GM23338 (cell line): ENCODE results near the gene SPNS1. TPM values are rescaled to one million over a fixed set of nuclear protein-coding genes. Genes with fewer than 3 reads are reported as not detected.

Source experiments
- ATAC-seq: fragments of 200-7000 bp; cut with Tn5 transposase; 3 replicates; pipeline ENCODE4 v1.9.1; 2020
- DNase-seq: peaks from one replicate; pipeline ENCODE4 v3.0.0-alpha.2; 2015; ENCODE audit warnings: low spot score
- H2AFZ ChIP-seq: fragments of 200-600 bp; sonication (generic); 2 replicates; pipeline ENCODE4 v1.8.0; 2016; ENCODE audit warnings: antibody characterized with exemption, mild to moderate bottlenecking, moderate library complexity
- H3F3A ChIP-seq: fragments of 200-600 bp; sonication (generic); replicated peaks from 2 replicates; pipeline ENCODE4 v1.8.0; 2017; ENCODE audit warnings: antibody characterized with exemption, mixed run types, low read depth
- H3K27ac ChIP-seq: fragments of 200-600 bp; sonication (generic); 2 replicates; pipeline ENCODE4 v1.6.1; 2016; ENCODE audit warnings: low read depth
- H3K27me3 ChIP-seq: fragments of 200-600 bp; sonication (generic); 2 replicates; pipeline ENCODE4 v1.8.0; 2016; ENCODE audit warnings: mild to moderate bottlenecking, mixed run types, moderate library complexity; ENCODE audit not compliant: insufficient read depth
- H3K36me3 ChIP-seq: fragments of 200-600 bp; sonication (generic); 2 replicates; pipeline ENCODE4 v1.8.0; 2016; ENCODE audit warnings: mild to moderate bottlenecking; ENCODE audit not compliant: insufficient read depth
- H3K4me1 ChIP-seq: fragments of 200-600 bp; sonication (generic); 2 replicates; pipeline ENCODE4 v1.8.0; 2016; ENCODE audit warnings: mild to moderate bottlenecking, moderate library complexity; ENCODE audit not compliant: insufficient read depth
- H3K4me2 ChIP-seq: fragments of 200-600 bp; sonication (generic); 2 replicates; pipeline ENCODE4 v1.7.1; 2017; ENCODE audit warnings: mixed run types
- H3K4me3 ChIP-seq: fragments of 200-600 bp; sonication (generic); 2 replicates; pipeline ENCODE4 v1.6.1; 2016; ENCODE audit warnings: mixed run types
- H3K79me2 ChIP-seq: fragments of 200-600 bp; sonication (generic); replicated peaks from 2 replicates; pipeline ENCODE4 v1.8.0; 2017; ENCODE audit warnings: mild to moderate bottlenecking; ENCODE audit not compliant: insufficient read depth
- H3K9me2 ChIP-seq: fragments of 200-600 bp; sonication (generic); 2 replicates; pipeline ENCODE4 v1.8.0; 2017; ENCODE audit not compliant: insufficient read depth
- H4K20me1 ChIP-seq: fragments of 200-600 bp; sonication (generic); replicated peaks from 2 replicates; pipeline ENCODE4 v1.8.0; 2017; ENCODE audit warnings: mild to moderate bottlenecking; ENCODE audit not compliant: insufficient read depth
- H3K27ac Mint-ChIP-seq: 2 replicates; pipeline ENCODE4 v1.8.0; 2020; ENCODE audit warnings: inconsistent platforms, mild to moderate bottlenecking, moderate library complexity, mixed read lengths
- H3K27me3 Mint-ChIP-seq: 3 replicates; pipeline ENCODE4 v1.8.0; 2022; ENCODE audit warnings: low read depth, mild to moderate bottlenecking, moderate library complexity, mixed read lengths, inconsistent platforms; ENCODE audit not compliant: insufficient read depth, poor library complexity
- H3K36me3 Mint-ChIP-seq: 3 replicates; pipeline ENCODE4 v1.8.0; 2021; ENCODE audit warnings: low read depth, mild to moderate bottlenecking, inconsistent platforms, moderate library complexity, mixed read lengths
- H3K4me1 Mint-ChIP-seq: 3 replicates; pipeline ENCODE4 v1.8.0; 2020; ENCODE audit warnings: mild to moderate bottlenecking, inconsistent platforms, mixed read lengths
- H3K4me3 Mint-ChIP-seq: 3 replicates; pipeline ENCODE4 v1.8.0; 2021; ENCODE audit warnings: moderate library complexity, mild to moderate bottlenecking, inconsistent platforms, mixed read lengths
- H3K9me3 Mint-ChIP-seq: 3 replicates; pipeline ENCODE4 v1.8.0; 2020; ENCODE audit warnings: moderate library complexity, mild to moderate bottlenecking, inconsistent platforms, mixed read lengths
- CTCF ChIP-seq, 2 experiments: fragments of 200-600 bp in 1 of 2; sonication (generic) in 1 of 2; conservative IDR thresholded peaks; 2 replicates each; pipeline versions ENCODE4 v1.5.1 to v1.6.1; 2016 to 2017; ENCODE audit warnings: antibody characterized with exemption in 2 of 2, low read depth in 2 of 2, mild to moderate bottlenecking in 2 of 2, moderate library complexity in 1 of 2
- ETS1 ChIP-seq: IDR thresholded peaks from 2 replicates; pipeline ENCODE4 v1.6.1; 2016; ENCODE audit warnings: antibody characterized with exemption
- JUNB ChIP-seq: IDR thresholded peaks from one replicate; pipeline ENCODE4 v1.6.1; 2016; ENCODE audit warnings: antibody characterized with exemption; ENCODE audit not compliant: unreplicated experiment
- POLR2AphosphoS5 ChIP-seq: IDR thresholded peaks from 2 replicates; pipeline ENCODE4 v1.6.1; 2016; ENCODE audit warnings: antibody characterized with exemption, low read depth
- REST ChIP-seq: IDR thresholded peaks from one replicate; pipeline ENCODE4 v1.6.1; 2018; ENCODE audit warnings: antibody characterized with exemption; ENCODE audit not compliant: unreplicated experiment
- STAT1 ChIP-seq: IDR thresholded peaks from one replicate; pipeline ENCODE4 v1.6.1; 2016; ENCODE audit warnings: antibody characterized with exemption; ENCODE audit not compliant: unreplicated experiment
- ZNF114 ChIP-seq: fragments of 250-450 bp; sonication (Bioruptor Pico); IDR thresholded peaks from 2 replicates; pipeline ENCODE4 v1.5.0; 2020; ENCODE audit warnings: mild to moderate bottlenecking, moderate library complexity
- ZNF331 ChIP-seq: fragments of 250-450 bp; sonication (Bioruptor Pico); IDR thresholded peaks from 2 replicates; pipeline ENCODE4 v1.5.0; 2020; ENCODE audit warnings: low read depth, mild to moderate bottlenecking, moderate library complexity
- ZNF462 ChIP-seq: fragments of 250-450 bp; sonication (Bioruptor Pico); IDR thresholded peaks from 2 replicates; pipeline ENCODE4 v1.5.0; 2020; ENCODE audit warnings: mild to moderate bottlenecking, moderate library complexity
- polyA plus RNA-seq: library from polyadenylated mRNA; unstranded; fragments of >200 nt; fragmentation: Nextera tagmentation; extraction: Ambion mirVana; gene quantifications from 2 replicates; pipeline ENCODE4 v1.2.1, GENCODE V29; 2016
- total RNA-seq: library from RNA; depleted of rRNA; stranded (reverse); fragments of >200 nt; shearing (Covaris generic); gene quantifications from 2 replicates; pipeline ENCODE4 v1.2.3, GENCODE V29; 2014

Gene SPNS1
- total and polyA plus RNA-seq, 2 experiments from 2014 or later: 37.2 to 48.5 TPM

- peaks cover 5% of the 10 kb centered on the region for H3K4me1 Mint-ChIP-seq
- no peak for DNase-seq
Observed at GRCh38 chr16:28930203-28930602, 44.4 kb upstream of the SPNS1 start.

More at GRCh38 chr16:28930203-28930602, 44.4 kb upstream of the SPNS1 start:
- H3K4me2 ChIP-seq: no peak overlapping the region
- Mint-ChIP-seq H3K27me3 (peaks cover 11% of the 10 kb centered on the region), H3K36me3 (no peaks in the 10 kb centered on the region), H3K9me3 (no peaks in the 10 kb centered on the region), H3K4me3 (no peak overlapping the region), H3K27ac (no peak overlapping the region)
- no peaks in the 10 kb centered on the region for H3K36me3 ChIP-seq
- no peak for ATAC-seq
- peaks cover 5% of the 10 kb centered on the region; the same call in 1 of the 2 replicates for H3K4me1 ChIP-seq
- H4K20me1 ChIP-seq: no peaks in the 10 kb centered on the region
- H2AFZ ChIP-seq: no peak overlapping the region
- H3K4me3 ChIP-seq: no peak overlapping the region
- H3K27me3 ChIP-seq: 0 out of 2 replicates have a peak, but pooled peaks cover 3% of the 10 kb centered on the region
- peaks cover 12% of the 10 kb centered on the region; the same call in 1 of the 2 replicates for H3F3A ChIP-seq
- TF ChIP-seq ZNF114 (CRISPR knock-in tag) (no peak), ZNF331 (CRISPR knock-in tag) (no peak), CTCF (conservative IDR thresholded peaks at IDR 0.05; ENCODE audit: low read depth in 2 of 2) (no peak), STAT1 (no peak), ZNF462 (CRISPR knock-in tag) (no peak), ETS1 (no peak), JUNB (no peak), POLR2AphosphoS5 (no peak), REST (no peak)
- H3K27ac ChIP-seq: no peak overlapping the region
- H3K79me2 ChIP-seq: no peaks in the 10 kb centered on the region
- no peaks in the 10 kb centered on the region for H3K9me2 ChIP-seq
